Right lobe of liver (tissue), 4 donors: Measurements from ENCODE around the gene USP22.

Experiments used
- POLR2A ChIP-seq: fragments of 450-650 bp; IDR thresholded peaks from one replicate; pipeline ENCODE4 v1.6.1; 2017; ENCODE audit warnings: antibody characterized with exemption, mild to moderate bottlenecking
- TF ChIP-seq, protein P1 (sequence below), 4 donors: fragments of 200-600 bp in 3 of 4; fragments of 450-650 bp in 1 of 4; IDR thresholded peaks; one replicate each; pipeline versions ENCODE4 v1.5.1 to v1.8.0; 2016 to 2022; ENCODE audit warnings: antibody characterized with exemption in 4 of 4, mild to moderate bottlenecking in 2 of 4
- donor health status: DM: no; HTN: no; CAD: no.
- donor health status: DM: no; HTN: no; CAD: no.
- donor health status: DM: no; HTN: yes; CAD: no.

DNA sequence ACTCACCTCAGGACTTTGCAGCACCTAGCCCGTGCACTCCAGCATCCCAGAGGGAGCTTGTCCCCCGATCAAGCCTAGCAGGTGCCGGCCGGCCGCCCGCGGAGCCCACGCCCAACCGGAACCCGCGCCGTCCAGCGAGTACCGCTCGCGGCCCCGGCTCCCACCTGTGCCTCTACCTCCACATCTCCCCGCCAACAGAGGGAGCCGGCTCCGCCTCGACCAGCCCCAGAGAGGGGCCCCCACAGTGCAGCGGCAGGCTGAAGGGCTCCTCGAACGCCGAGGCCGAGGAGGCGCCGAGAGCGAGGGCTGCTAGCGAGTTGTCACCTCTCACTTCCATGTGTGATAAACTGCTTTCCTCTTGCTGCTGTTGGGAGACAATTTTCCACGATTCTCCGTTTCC lies 42.9 kb upstream of the USP22 start:
- TF ChIP-seq, protein P1, sequence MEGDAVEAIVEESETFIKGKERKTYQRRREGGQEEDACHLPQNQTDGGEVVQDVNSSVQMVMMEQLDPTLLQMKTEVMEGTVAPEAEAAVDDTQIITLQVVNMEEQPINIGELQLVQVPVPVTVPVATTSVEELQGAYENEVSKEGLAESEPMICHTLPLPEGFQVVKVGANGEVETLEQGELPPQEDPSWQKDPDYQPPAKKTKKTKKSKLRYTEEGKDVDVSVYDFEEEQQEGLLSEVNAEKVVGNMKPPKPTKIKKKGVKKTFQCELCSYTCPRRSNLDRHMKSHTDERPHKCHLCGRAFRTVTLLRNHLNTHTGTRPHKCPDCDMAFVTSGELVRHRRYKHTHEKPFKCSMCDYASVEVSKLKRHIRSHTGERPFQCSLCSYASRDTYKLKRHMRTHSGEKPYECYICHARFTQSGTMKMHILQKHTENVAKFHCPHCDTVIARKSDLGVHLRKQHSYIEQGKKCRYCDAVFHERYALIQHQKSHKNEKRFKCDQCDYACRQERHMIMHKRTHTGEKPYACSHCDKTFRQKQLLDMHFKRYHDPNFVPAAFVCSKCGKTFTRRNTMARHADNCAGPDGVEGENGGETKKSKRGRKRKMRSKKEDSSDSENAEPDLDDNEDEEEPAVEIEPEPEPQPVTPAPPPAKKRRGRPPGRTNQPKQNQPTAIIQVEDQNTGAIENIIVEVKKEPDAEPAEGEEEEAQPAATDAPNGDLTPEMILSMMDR (IDR thresholded peaks at IDR 0.05) = no peak
- no peak for TF ChIP-seq POLR2A
